HG03469 (cell line): ENCODE data around the gene ESR2.
"Not testable (repeated sequence)": the region's sequence is repeated elsewhere in the genome, so short reads cannot be mapped to it uniquely, and the experiment has no call there.

Experiments used
- ATAC-seq: cut with Tn5 transposase; IDR thresholded peaks from one replicate; pipeline ENCODE4 v1.9.1; 2021; ENCODE audit warnings: mild to moderate bottlenecking, moderate library complexity, moderate number of reproducible peaks; ENCODE audit not compliant: unreplicated experiment

ESR2 gene

DNA sequence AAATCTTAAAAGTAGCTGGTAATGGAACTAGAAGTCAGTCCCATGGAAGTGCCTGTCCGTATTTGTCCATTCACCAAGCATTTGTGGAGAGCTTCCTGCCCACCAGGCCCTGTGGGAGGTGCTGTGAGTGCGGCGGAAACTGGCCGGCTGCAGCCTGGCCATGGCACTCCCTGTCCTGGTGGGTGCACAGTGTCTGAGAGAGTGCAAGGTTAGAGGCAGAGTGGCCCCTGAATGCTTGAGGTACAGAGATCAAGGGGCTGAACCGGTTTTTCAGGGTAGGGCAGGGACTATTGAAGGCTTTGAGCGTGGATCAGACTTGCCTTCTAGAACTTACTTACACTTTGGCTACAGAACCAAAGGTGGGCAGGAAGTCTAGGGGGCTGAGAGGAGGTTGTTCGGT lies 92.9 kb downstream of the ESR2 start:
- no peak for ATAC-seq

DNA sequence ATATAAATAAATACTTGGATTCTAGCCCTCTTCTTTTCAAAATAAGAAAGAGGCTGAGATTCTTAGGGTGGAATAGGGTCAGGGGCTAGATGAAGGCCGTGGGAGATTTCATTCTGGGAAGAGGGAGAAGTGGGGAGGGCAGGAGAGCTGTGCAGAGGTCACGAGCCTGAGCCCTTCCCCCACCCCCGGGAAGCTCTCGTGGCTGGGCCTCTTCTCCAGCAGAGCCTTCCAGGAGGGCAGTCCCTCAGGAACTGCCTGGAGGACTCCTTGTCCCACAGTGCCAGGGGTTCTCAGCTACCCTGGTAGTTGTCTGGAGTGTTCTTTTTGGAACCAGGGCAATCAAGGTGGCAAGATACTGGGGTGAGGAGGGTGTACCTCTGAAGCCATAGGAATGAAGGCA lies 94.0 kb downstream of the ESR2 start:
- no peak for ATAC-seq

DNA sequence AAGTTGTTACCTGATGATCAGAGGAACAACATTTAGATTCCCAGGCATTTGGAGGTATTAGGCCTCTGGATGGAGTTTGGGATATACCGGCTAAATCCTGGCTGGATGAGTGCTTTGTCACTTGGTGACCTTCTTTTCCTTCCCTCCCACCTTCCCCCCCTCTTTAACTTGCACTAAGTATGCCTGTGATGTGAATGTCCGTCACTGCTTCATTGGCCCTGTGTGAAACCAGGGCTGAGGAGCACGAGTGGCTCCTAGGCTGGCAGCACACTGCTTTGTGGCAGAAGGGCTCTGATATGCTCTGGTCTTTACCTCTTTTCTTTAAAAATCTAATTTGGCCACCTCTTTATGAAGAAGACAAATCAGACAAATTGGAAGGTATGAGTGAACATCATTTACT lies 95.7 kb downstream of the ESR2 start:
- ATAC-seq: no peak

DNA sequence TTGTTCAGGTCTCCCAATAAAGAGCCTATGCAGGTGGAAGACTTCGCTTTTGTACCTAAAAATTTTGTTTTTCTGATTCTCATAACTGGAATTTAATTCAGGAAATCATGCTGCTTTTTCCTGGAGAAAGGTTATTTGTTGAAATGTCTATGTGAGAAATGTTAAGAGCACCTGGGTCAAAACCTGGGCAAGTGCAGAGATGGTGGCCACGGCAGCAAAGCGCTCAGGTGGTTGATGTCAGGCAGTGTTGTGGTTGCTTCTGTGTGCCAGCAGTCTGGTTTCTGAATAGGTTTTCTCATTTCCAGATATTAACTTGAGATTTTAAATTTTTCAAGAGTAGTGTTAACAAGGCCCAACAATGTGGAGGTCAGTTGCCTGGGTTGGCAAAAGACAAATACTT lies 96.2 kb downstream of the ESR2 start:
- ATAC-seq: no peak

DNA sequence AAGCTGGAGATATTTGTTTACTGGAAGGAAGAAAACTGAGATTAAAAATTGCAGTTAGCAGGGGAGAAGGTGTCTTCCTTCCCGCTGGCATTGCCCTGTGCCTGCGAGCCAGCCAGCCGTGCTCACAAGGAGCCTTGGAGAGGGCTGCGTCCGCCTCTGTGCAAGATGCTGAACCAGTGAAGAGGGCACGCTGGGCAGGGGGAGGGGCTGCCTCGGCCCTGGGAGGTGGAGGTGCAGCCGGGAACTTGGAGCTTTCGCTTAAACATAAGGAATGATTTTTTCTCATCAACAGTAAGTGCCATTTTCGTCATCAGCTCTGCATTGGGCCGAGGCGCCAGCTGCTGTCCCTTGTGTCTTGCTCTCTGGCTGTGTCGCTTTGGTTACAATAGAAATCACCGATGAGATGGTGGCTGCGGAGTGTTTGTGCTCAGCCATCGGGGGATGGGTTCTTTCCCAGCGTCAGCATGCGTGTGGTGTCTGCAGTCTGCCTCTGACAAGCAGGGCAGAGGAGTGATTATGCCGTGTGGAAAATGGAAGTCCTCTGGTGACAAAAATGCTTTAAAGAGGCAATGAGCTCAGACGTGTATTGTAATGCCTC lies 97.3 kb downstream of the ESR2 start:
- ATAC-seq: peak; percentile 54

DNA sequence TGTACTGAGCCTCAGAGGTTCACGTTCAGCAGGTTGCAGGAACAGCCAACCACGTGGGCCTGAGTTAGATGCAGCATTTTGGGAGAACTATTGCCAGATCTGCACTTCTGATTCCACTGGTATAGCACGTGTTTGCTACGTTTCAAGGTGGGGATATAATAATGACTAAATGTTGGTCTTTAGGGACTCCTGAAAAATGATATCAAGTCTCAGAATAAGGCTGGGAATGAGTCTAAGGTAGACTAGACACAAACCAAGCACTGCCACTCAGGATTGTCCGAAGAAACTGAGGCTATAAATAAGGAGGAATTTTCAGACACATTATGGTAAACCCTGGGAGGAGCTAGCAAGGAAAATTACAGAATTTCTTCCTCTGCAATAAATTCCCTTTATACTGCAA lies 98.1 kb downstream of the ESR2 start:
- no peak for ATAC-seq

DNA sequence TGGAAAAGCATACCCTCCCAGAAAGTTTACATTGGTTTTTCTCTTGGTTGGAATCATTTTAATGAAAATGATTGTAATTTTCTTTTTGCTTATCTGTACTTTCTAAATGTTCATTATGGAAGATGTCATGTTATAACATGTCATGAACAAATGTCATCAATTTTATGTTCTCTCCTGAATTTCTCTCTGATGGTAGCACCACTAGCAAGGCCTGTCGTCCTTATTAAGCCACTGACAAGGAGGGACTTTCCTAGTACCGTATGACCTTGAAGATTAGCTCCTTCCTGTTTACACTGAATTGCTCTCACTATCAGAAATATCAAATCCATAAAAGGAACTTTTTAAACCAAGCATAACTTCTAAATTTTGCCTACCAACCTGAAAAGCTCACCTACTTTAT lies 99.0 kb downstream of the ESR2 start:
- ATAC-seq: no peak

DNA sequence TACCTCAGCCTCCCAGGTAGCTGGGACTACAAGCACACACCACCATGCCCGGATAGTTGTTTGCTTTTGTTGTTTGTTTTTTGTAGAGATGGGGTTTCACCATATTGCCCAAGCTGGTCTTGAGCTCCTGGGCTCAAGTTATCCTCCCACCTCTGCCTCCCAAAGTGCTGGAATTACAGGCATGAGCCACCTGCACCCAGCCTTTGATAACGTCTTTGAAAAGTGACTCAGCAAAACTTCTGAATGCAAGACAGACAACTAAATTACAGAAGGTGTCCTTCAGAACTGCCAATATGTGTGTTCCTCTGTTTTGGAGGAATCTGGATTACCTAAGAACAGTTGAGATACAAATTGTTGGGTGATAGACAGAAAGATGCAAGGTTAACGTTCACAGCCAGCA lies 99.8 kb downstream of the ESR2 start:
- no peak for ATAC-seq

DNA sequence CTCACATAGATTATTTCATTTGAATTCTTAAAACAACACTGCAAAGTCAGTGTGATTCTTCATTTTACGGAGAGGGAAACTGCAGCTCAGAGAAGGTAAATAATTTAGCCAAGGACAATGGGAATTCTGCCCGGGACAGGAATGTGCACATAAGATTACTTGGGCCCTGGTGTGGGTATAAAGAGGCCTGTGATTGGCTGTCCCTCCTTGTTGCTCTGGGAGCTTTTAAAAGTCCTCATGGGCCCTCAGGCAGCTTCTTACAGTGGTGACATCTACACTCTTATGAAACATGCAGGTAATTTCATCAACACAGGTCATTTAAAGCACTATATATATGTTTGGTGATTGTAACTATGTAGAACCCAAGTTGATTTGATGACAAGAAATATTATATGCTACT lies 100.3 kb downstream of the ESR2 start:
- no peak for ATAC-seq

DNA sequence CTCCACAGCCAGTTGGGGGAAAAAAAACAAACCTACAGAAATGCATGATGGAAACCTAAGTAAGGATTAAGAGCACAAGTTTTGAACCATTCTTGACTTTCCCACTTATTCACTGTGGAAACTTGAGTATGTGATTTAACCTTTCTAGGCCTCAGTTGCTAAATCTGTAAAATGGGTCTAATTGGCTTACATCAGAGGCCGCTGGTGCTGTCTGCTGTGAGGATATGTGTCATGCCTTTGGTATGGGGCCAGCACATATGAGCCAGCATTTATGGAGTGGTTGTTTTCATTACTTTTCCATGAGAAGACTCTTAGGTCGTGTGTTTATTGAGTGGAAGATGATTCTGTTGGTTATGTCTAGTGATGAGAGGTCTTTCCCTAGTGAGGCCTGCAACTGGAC lies 102.4 kb downstream of the ESR2 start:
- no peak for ATAC-seq

DNA sequence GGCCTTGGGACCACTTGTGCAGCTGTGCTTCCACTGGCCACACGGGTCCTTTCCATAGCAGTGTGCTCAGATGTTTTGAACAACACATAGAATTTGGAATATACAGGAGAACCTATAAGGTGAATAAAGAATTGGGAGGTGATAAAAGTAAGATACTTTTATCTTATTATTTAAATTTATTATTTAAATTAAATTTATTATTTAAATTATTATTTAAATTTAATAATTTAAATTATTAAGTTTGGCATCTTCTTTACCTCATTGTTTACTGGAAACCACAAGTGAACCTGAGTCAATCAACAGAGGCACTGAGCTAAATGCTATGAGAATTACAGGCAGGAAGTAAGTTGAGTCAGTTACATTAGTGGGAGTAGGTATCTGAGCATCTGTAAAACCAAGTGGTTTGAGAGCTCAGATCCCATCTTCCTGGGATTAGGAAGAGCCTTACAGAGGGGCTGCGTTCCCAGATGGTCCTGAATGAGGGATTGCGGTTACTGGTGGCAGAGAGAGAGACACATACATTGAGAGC lies 103.1 kb downstream of the ESR2 start:
- no peak for ATAC-seq

DNA sequence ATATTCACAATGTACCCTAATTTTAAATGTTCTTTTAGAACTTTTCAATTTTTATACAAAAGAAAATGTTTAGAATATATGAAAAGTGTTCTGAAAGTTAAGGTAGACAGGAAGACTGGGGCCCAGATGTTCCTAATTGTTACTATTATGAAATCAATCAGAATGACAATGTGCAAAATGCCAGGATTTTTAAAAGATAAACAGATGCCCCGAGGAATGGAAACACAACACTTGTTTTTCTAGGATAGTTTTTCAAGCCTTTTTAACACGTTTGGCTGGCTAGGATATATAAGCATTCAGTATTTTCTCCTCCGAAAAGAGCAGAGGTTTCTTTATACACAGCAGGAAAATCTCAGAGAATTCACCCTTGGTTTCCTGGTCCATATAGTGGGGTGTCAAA lies 106.8 kb downstream of the ESR2 start:
- no peak for ATAC-seq

DNA sequence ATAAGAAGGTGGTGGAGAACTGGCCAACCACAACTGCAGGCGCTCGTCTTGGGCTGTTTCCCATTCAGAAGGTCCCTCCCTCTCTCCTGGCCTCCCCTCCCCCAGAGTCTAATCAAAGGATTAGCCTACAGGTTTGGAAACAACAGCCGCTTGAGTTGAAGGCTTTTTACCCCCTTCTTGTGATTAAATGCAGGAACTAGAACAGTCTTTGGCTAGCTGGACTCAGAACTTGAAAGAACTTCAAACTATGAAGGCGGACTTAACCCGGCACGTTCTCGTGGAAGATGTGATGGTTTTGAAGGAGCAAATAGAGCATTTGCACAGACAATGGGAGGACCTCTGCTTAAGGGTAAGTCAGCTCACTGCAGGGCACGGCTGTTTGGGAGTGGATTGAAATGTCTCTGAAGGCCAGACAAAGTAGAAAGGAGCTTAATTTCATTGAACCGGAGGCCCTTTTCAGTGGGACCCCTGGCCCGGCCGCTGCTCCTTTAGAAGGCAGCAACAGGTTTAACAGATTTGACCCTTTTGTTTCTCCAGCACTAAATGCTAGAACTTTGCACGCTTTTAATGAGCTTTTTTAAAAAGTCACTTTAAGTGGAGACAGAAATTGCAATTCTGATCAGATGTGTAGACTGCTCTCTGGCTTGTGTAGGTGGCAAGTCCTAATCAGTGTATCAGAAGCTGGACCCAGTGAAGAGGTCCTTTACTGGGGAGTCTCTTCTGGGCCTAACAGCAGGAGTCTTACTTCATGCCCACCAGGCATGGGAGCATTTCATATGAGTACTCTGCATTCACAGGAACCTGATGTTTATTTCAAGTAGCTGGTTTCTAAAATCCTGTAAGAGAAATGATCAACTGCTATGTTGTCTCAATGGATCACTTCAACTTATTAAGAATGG lies 107.7 kb downstream of the ESR2 start:
- ATAC-seq: no peak

DNA sequence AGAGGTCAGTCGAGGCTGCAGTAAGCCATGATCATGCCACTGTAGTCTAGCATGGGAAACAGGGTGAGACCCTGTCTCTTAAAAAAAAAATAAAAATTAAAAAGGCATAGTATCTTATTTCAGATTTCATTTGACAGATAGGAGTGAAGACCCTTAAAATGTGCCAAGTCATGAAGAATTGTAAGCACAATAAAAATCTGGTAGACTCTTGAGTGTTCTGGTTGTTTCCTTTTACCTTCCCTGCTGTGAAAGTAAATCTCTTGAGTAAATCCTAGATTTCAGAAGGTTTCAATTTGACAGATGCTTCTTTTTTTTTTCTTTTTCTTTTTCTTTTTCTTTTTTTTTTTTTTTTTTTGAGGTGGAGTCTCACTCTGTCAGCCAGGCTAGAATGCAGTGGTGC lies 109.0 kb downstream of the ESR2 start:
- no peak for ATAC-seq

DNA sequence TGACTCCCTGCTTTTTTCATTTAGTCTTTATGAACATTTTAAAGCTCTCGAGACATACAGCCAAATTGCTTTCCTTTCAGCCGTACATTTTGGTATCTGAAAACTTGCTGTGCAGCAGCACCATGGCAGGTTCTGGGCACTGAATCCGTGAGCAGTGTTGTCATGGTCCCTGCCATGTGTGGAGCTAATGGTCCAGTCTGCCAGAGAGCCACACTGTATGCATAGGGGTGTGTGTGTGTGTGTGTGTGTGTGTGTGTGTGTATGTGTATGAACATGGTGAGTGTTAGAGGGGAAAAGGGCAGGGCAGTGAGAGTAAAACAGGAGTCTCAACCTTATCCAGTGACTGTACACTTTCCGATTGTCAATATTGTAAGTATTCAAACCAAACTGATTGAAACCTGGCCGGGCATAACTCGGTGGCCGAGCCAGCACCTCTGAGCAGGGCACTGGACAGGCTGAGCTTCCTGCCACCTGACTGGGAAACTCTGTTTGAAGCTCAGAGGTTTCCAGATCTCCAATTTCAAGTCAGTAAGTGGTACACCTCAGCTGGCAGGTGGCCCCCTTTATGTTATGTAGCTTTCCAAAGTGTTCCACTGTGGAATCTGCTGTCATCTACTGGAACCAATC lies 110.0 kb downstream of the ESR2 start:
- no peak for ATAC-seq

DNA sequence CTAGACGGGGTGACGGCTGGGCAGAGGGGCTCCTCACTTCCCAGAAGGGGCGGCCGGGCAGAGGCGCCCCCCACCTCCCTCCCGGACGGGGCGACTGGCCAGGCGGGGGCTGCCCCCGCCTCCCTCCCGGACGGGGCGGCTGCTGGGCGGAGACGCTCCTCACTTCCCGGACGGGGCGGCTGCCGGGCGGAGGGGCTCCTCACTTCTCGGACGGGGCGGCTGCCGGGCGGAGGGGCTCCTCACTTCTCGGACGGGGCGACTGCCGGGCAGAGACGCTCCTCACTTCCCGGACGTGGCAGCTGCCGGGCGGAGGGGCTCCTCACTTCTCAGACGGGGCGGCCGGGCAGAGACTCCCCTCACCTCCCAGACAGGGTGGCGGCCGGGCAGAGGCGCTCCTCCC lies 111.3 kb downstream of the ESR2 start:
- ATAC-seq: not testable (repeated sequence)

DNA sequence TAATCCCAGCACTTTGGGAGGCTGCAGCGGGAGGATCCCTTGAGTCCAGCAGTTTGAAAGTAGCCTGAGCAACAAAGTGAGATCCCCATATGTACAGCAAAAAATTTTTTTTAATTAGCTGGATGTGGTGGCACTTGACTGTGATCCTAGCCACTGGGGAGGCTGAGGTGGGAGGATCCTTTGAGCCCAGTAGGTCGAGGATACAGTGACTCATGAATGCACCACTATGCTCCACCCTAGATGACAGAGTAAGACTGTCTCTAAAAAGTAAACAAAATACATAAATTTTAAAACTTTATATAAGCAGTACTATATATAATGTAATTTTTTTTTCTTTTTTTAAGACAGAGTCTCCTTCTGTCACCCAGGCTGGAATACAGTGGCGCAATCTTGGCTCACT lies 115.4 kb downstream of the ESR2 start:
- no peak for ATAC-seq

DNA sequence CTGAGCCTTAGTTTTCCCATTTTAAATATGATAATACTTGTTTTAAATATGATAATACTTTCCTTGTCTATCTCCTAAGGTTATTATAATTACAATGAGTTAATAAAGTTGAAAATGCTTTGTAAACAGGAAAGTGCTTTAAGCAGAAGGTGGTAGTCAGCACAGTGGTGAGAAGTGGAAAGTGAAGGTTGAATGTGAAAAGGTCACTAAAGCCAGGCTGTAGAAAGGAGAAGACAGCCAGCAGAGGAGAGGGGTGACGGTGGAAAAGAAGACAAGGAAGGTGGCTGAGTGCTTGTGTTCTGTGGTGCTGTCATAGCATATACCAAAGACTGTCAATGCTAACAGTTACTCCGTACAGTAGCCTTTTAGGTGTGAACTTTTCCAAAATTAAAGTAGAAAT lies 117.8 kb downstream of the ESR2 start:
- ATAC-seq: no peak

DNA sequence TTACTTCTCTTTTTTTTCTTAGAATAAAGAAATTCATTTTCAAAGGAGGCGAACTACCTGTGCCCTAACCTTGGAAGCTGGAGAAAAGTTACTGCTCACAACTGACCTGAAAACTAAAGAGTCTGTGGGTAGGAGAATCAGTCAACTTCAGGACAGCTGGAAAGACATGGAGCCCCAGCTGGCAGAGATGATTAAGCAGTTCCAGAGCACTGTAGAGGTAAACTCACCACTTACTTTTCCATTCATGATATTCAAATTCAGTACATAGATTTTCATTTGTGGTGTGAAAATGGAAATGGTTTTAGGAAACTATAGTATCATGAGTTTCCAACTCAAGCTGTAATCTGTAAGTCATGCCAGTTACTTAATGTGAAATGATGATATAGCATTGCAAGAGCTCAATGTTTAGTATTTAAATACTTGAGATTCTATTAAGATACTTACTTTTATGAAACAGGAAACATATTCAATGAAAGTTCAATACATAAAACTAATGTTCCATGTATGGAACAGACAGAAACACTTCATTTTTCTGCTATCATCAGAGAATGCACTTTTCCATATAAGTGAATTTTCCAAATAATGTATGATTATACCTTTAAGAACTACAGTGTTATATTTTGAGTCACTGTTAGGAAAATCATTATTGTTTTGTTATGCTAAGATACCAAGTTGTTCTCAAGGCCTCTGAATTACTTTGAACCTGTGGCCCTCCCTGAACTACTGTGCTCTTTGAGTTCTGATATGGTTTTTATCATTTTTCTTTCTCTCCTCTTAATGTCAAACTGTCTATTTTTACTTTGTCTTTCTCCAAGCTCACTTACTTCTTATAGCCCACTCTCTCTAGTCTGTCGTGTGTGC lies 119.0 kb downstream of the ESR2 start:
- ATAC-seq: no peak

DNA sequence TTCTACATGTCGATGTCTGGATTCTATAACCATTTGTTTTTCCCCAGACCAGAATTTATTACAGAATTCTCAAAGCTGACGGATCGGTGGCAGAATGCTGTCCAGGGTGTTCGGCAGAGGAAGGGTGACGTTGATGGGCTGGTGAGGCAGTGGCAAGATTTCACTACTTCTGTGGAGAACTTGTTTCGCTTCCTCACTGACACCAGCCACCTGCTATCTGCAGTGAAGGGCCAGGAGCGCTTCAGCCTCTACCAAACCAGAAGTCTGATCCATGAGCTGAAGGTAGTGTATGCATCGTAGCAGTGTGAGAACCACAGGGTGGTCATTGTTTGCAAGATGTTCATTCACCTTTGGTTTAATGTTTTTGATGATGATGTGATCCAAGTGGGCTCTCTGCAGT lies 124.0 kb downstream of the ESR2 start:
- no peak for ATAC-seq

DNA sequence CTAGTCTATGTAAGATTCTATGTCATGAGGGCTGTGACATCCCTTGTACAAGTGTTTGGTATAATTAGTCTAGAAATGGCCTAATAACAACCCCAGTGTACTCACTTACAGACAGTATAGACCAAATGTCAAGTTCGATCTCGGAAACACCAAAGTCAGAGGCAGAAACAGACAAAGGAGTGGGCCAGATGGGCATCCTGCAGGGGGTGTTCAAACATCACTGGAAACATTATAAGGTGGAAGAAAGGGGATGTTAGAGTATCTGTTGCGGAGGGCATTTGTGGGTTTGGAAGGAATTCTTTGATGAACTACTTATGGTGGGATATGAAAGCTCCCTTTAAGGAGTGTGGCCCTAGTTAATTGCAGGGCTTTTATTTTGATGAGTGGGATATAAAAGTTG lies 134.6 kb downstream of the ESR2 start:
- ATAC-seq: no peak
